ENCODE results near the gene ZNF500.

DNA sequence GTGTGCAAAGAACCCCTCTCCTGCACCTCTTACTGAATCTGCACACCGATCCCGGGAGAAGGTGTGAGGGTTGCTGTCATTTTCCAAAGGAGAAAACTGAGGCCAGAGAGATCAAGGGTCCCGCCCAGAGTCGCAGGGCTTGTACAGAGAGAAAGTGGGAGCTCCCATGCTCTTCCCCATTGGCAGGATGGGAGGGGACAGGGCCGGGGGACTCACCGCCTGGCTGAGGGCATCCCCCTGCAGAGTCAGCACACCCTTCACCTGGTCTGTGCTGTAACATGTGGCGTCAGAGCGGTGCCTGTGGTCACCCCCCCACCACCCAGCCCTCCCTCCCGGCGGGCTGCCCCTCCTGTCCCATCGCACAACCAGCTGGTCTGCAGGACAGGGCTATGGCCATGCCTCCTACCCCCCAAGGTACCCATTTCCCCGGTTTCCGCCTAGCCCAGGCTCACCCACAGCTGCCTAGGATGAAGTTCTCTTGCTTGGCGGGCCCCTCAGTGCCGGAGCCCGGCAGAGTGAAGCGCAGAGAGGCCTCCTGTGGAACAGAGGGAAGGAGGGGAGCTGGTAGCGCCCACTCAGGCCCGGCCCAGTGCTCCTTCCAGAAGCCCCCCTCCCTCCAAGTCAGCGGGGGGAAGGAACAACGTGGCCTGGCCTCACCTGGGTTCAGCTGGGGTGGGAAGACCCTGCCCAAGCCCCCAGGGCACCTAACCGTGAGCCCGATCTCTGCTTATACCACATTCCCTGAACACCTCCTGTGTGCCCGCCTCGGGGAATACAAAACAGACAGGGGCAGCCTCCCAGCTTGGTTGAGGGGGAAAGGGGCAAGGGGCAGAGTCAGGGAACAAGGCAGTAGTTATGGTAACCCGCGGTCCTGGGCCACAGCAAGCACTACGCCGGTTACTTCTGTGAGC, 34.3 kb upstream of the ZNF500 start:
- TF ChIP-seq POLR2AphosphoS5 (IDR thresholded peaks at IDR 0.05; ENCODE audit: low read depth, low read length) (no peak), TAF1 (IDR thresholded peaks at IDR 0.05; ENCODE audit: borderline replicate concordance, insufficient read depth, low read length) (no peak), REST (IDR thresholded peaks at IDR 0.05; ENCODE audit: insufficient read depth in 1 of 2, low read depth in 2 of 2, low read length in 2 of 2) (no peak), SIN3A (IDR thresholded peaks at IDR 0.05; ENCODE audit: borderline replicate concordance, insufficient read depth, low read length) (no peak), FOXP2 (optimal IDR thresholded peaks at IDR 0.05; ENCODE audit: borderline replicate concordance, extremely low read depth, extremely low read length, insufficient read depth) (no peak)
